Liver (tissue), 9 donors: ENCODE measurements around the gene INPP4B. TPM values are rescaled to one million over a fixed set of nuclear protein-coding genes. Genes with fewer than 3 reads are reported as not detected.

ENCODE experiments used
- DNase-seq: peaks from one replicate; pipeline ENCODE4 v3.0.0-alpha.2; 2017; ENCODE audit warnings: low spot score
- H3K27ac ChIP-seq, 2 donors: one replicate each; pipeline ENCODE4 v1.7.0; 2013; ENCODE audit warnings: inconsistent platforms in 2 of 2, low read length in 2 of 2, control low read depth in 1 of 2, low read depth in 1 of 2, mild to moderate bottlenecking in 1 of 2
- H3K27me3 ChIP-seq, 4 donors: one replicate each; pipeline versions ENCODE4 v1.6.1 to v1.7.0; 2013; ENCODE audit warnings: low read length in 3 of 4, inconsistent platforms in 1 of 4, mild to moderate bottlenecking in 1 of 4, moderate library complexity in 1 of 4; ENCODE audit not compliant: control insufficient read depth in 4 of 4, insufficient read depth in 4 of 4
- H3K36me3 ChIP-seq, 4 donors: one replicate each; pipeline versions ENCODE4 v1.6.1 to v1.7.0; 2013; ENCODE audit warnings: low read length in 3 of 4, mild to moderate bottlenecking in 3 of 4, low read depth in 1 of 4, moderate library complexity in 1 of 4; ENCODE audit not compliant: control insufficient read depth in 4 of 4, insufficient read depth in 3 of 4
- H3K4me1 ChIP-seq, 4 donors: one replicate each; pipeline versions ENCODE4 v1.6.1 to v1.7.0; 2013; ENCODE audit warnings: low read length in 3 of 4, mild to moderate bottlenecking in 3 of 4, moderate library complexity in 1 of 4; ENCODE audit not compliant: control insufficient read depth in 4 of 4, insufficient read depth in 4 of 4
- H3K4me3 ChIP-seq, 3 donors: one replicate each; pipeline versions ENCODE4 v1.6.1 to v1.7.0; 2013; ENCODE audit warnings: low read length in 3 of 3, control low read depth in 1 of 3, low read depth in 1 of 3, mild to moderate bottlenecking in 1 of 3
- H3K9ac ChIP-seq, 2 donors: one replicate each; pipeline ENCODE4 v1.7.0; 2013; ENCODE audit warnings: low read length in 2 of 2, mild to moderate bottlenecking in 2 of 2, moderate library complexity in 2 of 2, control low read depth in 1 of 2, low read depth in 1 of 2
- H3K9me3 ChIP-seq, 4 donors: one replicate each; pipeline versions ENCODE4 v1.6.1 to v1.7.0; 2013; ENCODE audit warnings: low read length in 3 of 4; ENCODE audit not compliant: control insufficient read depth in 4 of 4
- ATF3 ChIP-seq: IDR thresholded peaks from 2 replicates; pipeline ENCODE4 v1.6.1; 2016; ENCODE audit warnings: antibody characterized with exemption
- CTCF ChIP-seq: fragments of 150-350 bp; IDR thresholded peaks from 2 replicates; pipeline ENCODE4 v1.5.1; 2017; ENCODE audit warnings: improper control_type of control experiment, low read depth, low read length; ENCODE audit not compliant: missing input control
- EGR1 ChIP-seq, 2 donors: IDR thresholded peaks; 2 replicates each; pipeline ENCODE4 v1.6.1; 2016 to 2018; ENCODE audit warnings: antibody characterized with exemption in 2 of 2, low read depth in 2 of 2
- FOXA1 ChIP-seq: IDR thresholded peaks from 2 replicates; pipeline ENCODE4 v1.6.1; 2016; ENCODE audit warnings: antibody characterized with exemption
- FOXA2 ChIP-seq: IDR thresholded peaks from 2 replicates; pipeline ENCODE4 v1.6.1; 2016; ENCODE audit warnings: antibody characterized with exemption
- GABPA ChIP-seq, 2 donors: IDR thresholded peaks in 1 of 2; conservative IDR thresholded peaks in 1 of 2; 2 replicates each; pipeline ENCODE4 v1.6.1; 2016; ENCODE audit warnings: antibody characterized with exemption in 2 of 2, mild to moderate bottlenecking in 1 of 2, moderate library complexity in 1 of 2
- HNF4A ChIP-seq, 2 donors: conservative IDR thresholded peaks; 2 replicates each; pipeline ENCODE4 v1.6.1; 2016; ENCODE audit warnings: antibody characterized with exemption in 2 of 2, mild to moderate bottlenecking in 2 of 2
- HNF4G ChIP-seq: IDR thresholded peaks from 2 replicates; pipeline ENCODE4 v1.6.1; 2016; ENCODE audit warnings: antibody characterized with exemption
- JUND ChIP-seq, 2 donors: IDR thresholded peaks; 2 replicates each; pipeline ENCODE4 v1.6.1; 2016; ENCODE audit warnings: antibody characterized with exemption in 2 of 2
- MAX ChIP-seq: IDR thresholded peaks from 2 replicates; pipeline ENCODE4 v1.6.1; 2016; ENCODE audit warnings: antibody characterized with exemption
- NR2F2 ChIP-seq: IDR thresholded peaks from 2 replicates; pipeline ENCODE4 v1.6.1; 2016; ENCODE audit warnings: antibody characterized with exemption
- RAD21 ChIP-seq, 2 donors: IDR thresholded peaks; 2 replicates each; pipeline ENCODE4 v1.6.1; 2016; ENCODE audit warnings: antibody characterized with exemption in 2 of 2, mild to moderate bottlenecking in 2 of 2
- REST ChIP-seq: IDR thresholded peaks from 2 replicates; pipeline ENCODE4 v1.6.1; 2016; ENCODE audit warnings: antibody characterized with exemption, mild to moderate bottlenecking
- RXRA ChIP-seq, 2 donors: IDR thresholded peaks; 2 replicates each; pipeline ENCODE4 v1.6.1; 2017 to 2018; ENCODE audit warnings: antibody characterized with exemption in 2 of 2, mild to moderate bottlenecking in 1 of 2
- SP1 ChIP-seq: IDR thresholded peaks from 2 replicates; pipeline ENCODE4 v1.6.1; 2018; ENCODE audit warnings: antibody characterized with exemption, mild to moderate bottlenecking
- TAF1 ChIP-seq: conservative IDR thresholded peaks from 2 replicates; pipeline ENCODE4 v1.6.1; 2016; ENCODE audit warnings: antibody characterized with exemption, mild to moderate bottlenecking
- YY1 ChIP-seq: IDR thresholded peaks from 2 replicates; pipeline ENCODE4 v1.6.1; 2016; ENCODE audit warnings: antibody characterized with exemption, mild to moderate bottlenecking
- ZBTB33 ChIP-seq: IDR thresholded peaks from 2 replicates; pipeline ENCODE4 v1.6.1; 2016; ENCODE audit warnings: antibody characterized with exemption
- WGBS: extraction: QIAGEN DNeasy Blood & Tissue Kit; methylation state at CpG from one replicate; pipeline ENCODE4 v1.1.7; 2013; 5-methylcytosine and 5-hydroxymethylcytosine counted together
- polyA plus RNA-seq, 2 donors: library from polyadenylated mRNA; stranded (reverse) in 1 of 2; unstranded in 1 of 2; fragments of 200-250 nt in 1 of 2; fragments of >200 nt in 1 of 2; fragmentation: Nextera tagmentation in 1 of 2; extraction: Ambion mirVana in 1 of 2; gene quantifications; one replicate each; pipeline versions ENCODE4 v1.2.1 to v1.2.3, GENCODE V29; 2013 to 2015
- total RNA-seq, 2 donors: library from RNA; depleted of rRNA; stranded (reverse); fragments of >200 nt; gene quantifications; one replicate each; pipeline ENCODE4 v1.2.3, GENCODE V29; 2014
- donor health status: healthy.
- donor health status: healthy.
- donor health status: healthy.
- donor health status: healthy.
- donor health status: healthy.

The INPP4B gene
- total and polyA plus RNA-seq, 4 donors = 0.43 to 2.8 (median 1.6) TPM

- no peaks in the 10 kb centered on the region for H3K36me3 ChIP-seq
- no peaks in the 10 kb centered on the region for H3K9me3 ChIP-seq
- no peak for DNase-seq
- no peak overlapping the region for H3K9ac ChIP-seq
- no peak overlapping the region for H3K4me3 ChIP-seq
- TF ChIP-seq ATF3 (no peak), JUND (IDR thresholded peaks at IDR 0.05) (no peak), EGR1 (IDR thresholded peaks at IDR 0.05; ENCODE audit: low read depth in 2 of 2) (no peak), RXRA (IDR thresholded peaks at IDR 0.05) (no peak), TAF1 (no peak), FOXA1 (no peak), SP1 (no peak), FOXA2 (no peak)
- H3K4me1 ChIP-seq = no peaks in the 10 kb centered on the region
- WGBS = 90% methylated on average over 5 of the region's 5 CpGs
- no peaks in the 10 kb centered on the region for H3K27me3 ChIP-seq
- H3K27ac ChIP-seq = no peak overlapping the region
Observed at GRCh38 chr4:142866685-142867084, 20.6 kb upstream of the INPP4B start.

GRCh38 chr4:142861351-142861750, 15.2 kb upstream of the INPP4B start:
- WGBS = 91% methylated on average over 1 of the region's 1 CpG
- no peak overlapping the region for H3K9ac ChIP-seq
- no peaks in the 10 kb centered on the region for H3K9me3 ChIP-seq
- DNase-seq = no peak
- H3K4me1 ChIP-seq = no peaks in the 10 kb centered on the region
- H3K36me3 ChIP-seq = no peaks in the 10 kb centered on the region
- H3K27me3 ChIP-seq = peaks cover 0 to 4% (median under 1%) of the 10 kb centered on the region in 4 donors
- TF ChIP-seq ZBTB33 = no peak
- TF ChIP-seq RXRA (IDR thresholded peaks at IDR 0.05) = no peak
- TF ChIP-seq HNF4A (conservative IDR thresholded peaks at IDR 0.05) = no peak
- no peak for TF ChIP-seq YY1
- no peak for TF ChIP-seq MAX
- no peak for TF ChIP-seq FOXA1
- no peak for TF ChIP-seq NR2F2
- TF ChIP-seq CTCF = no peak
- no peak for TF ChIP-seq REST
- TF ChIP-seq RAD21 (IDR thresholded peaks at IDR 0.05) = no peak
- TF ChIP-seq HNF4G = no peak
- TF ChIP-seq EGR1 (IDR thresholded peaks at IDR 0.05; ENCODE audit: low read depth in 2 of 2) = no peak
- no peak for TF ChIP-seq GABPA (IDR thresholded peaks at IDR 0.05 in 1 of 2, conservative IDR thresholded peaks at IDR 0.05 in 1 of 2)
- TF ChIP-seq JUND (IDR thresholded peaks at IDR 0.05) = no peak
- TF ChIP-seq ATF3 = no peak
- no peak overlapping the region for H3K4me3 ChIP-seq
- H3K27ac ChIP-seq = no peak overlapping the region
